ENCODE results near the gene AIF1L.

GRCh38 chr9:131082774-131083512 lies 13.4 kb upstream of the AIF1L start:
- TF ChIP-seq CTCF (optimal IDR thresholded peaks at IDR 0.05 in 1 of 3, IDR thresholded peaks at IDR 0.05 in 1 of 3, conservative IDR thresholded peaks at IDR 0.05 in 1 of 3; ENCODE audit: extremely low read depth in 1 of 3, insufficient read depth in 2 of 3, low read length in 3 of 3) (peak in 1 of 3 experiments; percentile 7), EZH2 (IDR thresholded peaks at IDR 0.05; ENCODE audit: low read length) (no peak)
